ENCODE measurements around the gene MYLK.
"Not testable (repeated sequence)": the region's sequence is repeated elsewhere in the genome, so short reads cannot be mapped to it uniquely, and the experiment has no call there.

Gene MYLK

DNA sequence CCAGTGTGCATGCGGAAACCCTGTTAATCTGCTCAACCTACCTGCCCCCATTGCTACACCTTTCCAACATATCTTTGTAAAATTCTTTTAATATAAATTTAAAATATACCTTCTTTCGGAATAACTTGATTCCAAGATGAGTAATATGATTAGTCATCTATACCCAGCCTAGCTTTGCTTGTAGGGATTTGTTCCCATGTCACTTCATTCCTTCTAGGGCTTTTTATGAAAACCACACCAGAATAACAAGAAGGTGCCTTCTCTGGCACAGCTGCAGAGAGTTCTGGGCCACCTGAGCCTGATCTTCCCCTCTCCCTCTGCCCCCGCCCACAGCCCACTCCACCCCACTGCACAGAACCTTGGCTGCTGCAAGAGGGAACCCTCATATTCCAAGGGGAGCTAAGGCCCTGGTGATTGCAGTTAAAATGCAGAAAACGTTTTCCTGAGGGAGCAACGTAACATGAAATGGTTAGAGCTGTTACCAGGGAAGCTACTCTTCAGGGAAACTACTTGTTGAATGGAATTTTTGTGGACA lies 260.7 kb downstream of the MYLK start:
- no peak for DNase-seq (ENCODE audit: low spot score)

DNA sequence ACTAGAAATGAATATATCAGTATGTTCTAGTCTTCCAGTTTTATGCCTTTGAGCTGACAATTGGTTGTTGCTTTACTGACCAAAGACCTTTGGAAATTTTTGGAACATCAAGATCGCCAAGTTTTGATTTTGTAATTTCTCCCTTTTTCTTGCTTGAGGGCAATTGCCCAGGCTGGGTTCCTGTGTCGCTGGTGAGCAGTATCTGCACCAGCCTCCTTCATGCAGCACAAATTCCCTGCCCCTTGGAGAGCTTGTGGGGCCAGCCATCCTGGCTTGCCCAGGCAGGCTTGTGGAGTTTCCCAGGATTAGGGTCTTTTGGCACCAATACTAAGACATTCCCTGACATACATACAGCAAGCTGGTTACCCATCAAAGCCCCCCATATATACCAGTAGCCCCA lies 261.4 kb downstream of the MYLK start:
- DNase-seq (ENCODE audit: low spot score): no peak

DNA sequence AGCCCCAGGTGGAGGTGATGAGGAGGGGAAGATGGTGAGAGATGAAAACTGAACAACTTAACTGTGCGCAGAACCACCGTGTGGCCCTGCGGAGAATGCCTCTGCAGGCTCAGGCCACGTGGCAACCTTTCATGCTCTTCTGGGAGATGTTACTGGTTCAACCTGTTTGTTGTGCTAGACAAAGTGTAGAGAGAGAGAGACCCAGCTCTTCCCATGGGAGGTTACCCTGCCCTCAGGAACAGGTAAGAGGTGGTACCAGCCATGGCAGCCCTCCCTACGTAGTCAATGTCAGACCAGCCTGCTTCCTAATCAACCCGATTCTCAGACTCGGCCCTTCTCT lies 262.3 kb downstream of the MYLK start:
- no peak for DNase-seq (ENCODE audit: low spot score)

DNA sequence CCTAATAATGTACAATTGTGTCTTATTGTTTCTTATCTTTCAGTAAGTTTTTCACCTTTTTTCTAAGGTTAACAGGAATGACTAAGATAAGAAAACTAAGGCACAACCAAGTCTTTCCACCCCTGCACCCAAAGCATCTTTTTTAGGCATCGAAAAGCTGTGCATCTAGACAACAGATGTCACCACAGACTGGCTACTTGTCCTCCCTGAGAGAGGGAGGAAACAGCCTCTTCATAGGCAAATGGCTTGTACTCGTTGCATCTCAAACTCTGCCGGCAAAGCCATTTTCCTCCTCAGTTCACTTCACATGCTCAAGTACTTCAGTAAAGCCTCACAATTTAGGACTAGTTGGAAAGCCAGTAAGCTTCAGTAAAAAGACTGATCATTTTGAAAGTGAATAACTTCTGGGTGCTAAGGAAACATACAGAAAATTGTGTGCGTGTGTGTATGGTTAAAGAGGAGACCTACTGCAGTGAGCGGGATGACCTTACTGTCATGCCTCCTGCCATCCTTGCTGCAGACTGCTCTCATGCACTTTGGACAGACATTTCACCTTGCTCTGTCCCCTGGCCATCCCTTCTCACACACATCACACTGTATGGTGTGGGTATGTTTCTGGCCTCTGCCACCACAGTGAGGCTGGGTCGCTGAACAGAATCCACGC lies 262.8 kb downstream of the MYLK start:
- no peak for DNase-seq (ENCODE audit: low spot score)

DNA sequence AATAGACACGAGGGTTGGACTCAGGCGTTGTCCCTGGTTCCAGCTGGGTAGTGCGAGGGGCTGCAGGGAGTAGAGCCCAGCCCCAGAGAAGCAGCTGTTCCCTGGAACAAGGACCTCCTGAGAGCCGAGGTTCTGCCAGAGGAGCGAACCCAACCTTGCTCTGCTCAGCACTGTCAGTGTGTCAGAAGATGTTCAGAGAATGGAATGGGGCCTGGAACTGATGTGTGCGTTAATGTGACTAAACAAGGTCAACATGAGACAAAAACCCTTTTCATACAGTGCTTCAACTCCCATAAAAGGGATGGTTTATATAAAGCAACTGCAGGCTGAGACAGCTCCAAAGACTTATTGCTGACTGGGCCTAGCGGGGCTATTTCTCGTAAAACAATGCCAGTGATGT lies 263.8 kb downstream of the MYLK start:
- no peak for DNase-seq (ENCODE audit: low spot score)

DNA sequence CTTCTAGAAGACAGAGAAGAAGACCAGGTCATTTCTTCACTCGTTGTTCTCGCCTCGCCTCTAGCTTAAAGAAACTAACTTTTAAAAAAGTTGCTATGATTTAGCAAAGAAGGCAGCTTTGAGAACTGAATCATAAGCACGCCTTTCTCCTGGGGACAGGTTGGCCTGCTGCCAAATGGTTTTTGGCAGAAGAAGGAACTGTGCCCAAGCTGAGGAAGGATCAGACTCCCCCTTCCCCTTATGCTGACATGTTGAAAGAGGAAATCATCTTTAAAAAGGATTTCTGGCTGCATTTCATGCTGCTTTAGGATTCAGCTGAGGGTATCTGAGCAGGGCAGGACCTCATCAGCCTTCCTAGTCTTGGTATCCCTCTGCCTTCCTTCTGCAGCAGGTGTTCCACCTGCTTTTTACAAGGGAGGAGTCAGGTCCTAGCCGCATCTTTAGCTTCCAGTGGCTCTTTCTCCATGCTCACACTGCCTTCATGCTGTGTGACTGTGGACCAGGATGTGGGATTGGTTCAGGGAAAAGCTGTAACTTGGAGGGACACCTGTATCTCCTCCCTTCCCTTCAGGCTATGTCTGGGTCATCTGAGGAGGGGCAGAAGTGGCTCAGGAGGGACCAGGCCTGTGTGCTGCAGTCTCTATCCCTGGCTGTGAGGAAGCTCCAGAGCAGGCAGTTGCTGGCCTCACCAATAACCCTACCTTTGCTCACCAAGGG lies 265.2 kb downstream of the MYLK start:
- DNase-seq (ENCODE audit: low spot score): no peak

DNA sequence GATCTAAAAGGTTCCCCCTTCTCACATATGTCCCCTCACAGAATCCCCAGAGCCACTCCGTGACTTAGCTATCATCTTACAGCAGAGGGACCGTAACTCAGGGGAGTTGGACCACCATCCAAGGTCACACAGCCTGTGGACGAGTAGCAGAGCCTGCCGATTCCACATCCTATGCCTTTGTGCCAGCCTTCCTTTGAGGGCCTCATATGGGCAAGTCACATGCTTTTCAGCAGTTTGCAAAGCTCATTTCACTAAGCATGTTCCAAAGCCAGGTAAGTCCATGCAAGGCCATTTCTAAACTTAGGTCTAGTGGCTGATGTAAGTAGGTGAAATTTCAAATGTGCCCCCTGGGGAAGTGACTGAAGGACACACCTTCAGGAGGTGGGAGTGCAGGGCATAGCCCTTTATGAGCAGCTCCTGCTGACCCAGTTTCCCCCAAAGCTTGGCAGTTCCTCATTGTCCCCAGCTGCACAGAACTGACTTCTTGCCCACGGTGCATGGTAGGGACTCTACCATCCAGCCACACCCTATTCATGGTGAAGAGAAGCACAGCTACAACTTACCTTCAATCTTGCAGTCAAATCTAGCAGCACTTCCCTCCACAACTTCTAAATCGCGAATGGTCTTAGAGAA lies 265.9 kb downstream of the MYLK start:
- DNase-seq (ENCODE audit: low spot score): no peak

DNA sequence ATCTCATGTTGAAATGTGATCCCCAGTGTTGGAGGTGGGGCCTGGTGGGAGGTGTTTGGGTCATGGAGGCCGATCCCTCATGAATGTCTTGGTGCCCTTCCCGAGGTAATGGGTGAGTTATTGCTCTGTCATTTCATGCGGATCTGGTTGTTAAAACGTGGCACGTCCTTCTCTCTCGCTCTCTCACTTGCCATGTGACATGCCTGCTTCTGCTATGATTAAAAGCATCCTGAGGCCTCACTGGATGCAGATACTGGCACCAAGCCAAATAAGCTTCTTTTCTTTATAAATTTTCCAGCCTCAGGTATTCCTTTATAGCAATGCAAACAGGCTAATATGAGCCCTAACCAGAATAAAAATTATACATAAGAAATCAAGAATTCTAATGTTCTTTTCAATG lies 267.5 kb downstream of the MYLK start:
- no peak for DNase-seq (ENCODE audit: low spot score)

DNA sequence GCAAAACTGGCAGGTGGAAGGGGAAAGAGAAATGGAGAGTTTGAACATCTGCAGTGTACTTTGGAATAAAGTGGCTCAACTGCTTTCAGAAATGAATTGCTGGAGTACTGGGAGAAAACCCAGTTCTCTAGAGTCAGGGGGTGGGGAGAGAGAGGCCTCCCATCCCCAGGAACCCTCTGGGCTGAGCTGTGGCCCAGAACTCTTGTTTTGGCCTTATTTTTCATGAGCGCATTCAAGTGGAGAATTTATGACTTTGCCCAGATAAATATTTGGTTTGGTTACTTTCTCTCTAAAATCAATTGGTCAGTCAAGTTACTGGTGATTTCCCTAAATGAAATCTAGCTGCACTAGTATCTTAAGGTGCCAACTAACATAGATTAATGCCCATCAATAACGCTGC lies 270.6 kb downstream of the MYLK start:
- DNase-seq (ENCODE audit: low spot score): no peak

DNA sequence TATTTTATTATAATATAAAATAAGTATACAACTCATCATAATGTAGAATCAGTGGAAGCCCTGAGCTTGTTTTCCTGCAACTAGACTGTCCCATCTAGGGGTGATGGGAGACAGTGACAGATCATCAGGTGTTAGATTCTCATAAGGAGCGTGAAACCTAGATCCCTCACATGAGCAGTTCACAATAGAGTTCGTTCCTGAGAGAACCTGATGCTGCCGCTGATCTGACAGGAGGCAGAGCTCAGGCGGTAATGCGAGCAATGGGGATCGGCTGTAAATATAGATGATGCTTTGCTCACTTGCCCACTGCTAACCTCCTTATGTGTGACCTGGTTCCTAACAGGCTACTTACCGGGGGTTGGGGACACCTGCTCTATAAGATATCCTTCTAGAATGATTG lies 272.5 kb downstream of the MYLK start:
- not testable (repeated sequence) for DNase-seq (ENCODE audit: low spot score)

DNA sequence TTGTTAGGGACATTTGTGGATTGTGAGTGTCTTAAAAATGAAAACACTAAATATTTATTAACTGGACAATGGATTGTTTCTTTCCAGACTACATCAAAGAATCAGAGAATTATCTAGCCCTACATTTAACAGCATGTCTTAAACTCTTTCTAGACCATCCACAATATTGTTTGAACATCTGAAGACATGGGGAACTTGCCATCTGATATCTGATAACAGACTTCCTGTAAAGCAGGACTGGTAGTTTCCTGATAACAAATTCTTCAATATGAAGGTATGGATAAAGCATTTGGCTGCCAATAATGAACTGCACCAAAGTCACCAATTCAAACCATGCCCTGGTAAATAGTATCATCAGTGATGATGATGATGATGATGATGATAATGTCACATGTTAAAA lies 273.1 kb downstream of the MYLK start:
- no peak for DNase-seq (ENCODE audit: low spot score)

DNA sequence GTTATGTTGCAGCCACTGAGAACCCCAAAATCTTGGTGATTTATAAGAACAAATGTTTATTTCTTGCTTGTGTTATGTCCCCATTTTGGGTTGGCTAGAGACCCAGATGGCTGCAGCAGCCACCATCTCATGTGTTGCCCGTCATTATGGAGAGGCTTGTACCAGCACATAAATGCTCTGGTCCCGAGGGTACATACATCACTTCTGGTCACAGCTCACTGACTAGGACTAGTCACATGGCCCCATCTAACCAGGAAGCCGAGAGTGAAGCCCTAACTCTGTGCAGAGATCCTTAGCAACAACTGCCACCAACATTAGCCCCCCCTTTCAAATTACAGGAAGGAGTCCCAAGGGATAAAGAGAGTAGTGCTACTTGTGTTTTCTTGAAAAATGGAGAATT lies 273.8 kb downstream of the MYLK start:
- no peak for DNase-seq (ENCODE audit: low spot score)

DNA sequence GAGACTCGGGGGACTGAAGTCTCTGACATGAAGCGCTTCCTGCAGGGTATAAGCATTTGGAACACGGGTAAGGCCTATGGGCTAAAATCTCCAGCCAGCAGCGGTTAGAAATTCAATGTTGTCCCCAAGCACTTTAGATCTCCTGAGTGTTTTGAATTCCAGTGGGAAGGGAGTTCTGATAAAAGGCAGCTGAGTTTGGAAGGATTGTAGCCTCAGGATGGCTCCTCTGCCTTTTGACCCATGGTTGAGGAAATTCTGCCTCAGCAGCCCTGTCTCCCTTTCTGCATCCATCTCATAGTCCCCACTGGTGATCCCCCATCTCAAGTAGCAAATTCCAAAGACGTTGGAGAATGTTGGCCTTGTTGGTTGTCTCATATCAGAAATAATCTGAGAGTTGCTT lies 275.1 kb downstream of the MYLK start:
- DNase-seq (ENCODE audit: low spot score): no peak

DNA sequence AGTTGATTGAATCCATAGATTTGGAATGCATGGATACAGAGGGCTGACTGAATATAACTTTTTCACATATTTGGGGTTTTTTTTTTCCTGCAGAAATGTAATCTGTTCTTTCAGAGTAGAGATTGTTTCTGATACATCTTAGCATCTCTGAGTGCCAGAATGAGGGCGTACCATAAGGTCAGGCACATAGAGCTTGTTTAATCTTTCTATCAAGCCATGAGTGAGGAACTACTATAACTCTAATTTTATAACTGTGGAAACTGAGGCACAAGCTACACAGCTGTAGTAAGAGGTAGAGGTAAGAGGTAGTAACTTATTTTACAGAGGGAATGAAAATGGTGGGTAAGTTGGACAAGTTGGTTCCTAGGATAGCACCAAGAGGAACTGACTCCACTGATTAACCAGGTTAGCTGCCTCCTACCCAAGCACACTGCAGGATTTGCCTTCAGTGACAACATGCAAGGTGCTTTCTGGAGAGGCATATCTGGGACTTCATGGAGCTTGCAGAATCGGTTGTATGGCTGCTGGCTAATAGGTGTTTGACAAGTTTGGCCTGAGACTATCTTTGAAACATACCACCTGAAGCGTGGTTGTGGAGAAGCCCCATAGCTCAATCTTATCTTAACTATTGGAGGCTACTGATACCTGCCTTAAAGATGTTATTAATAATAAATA lies 275.7 kb downstream of the MYLK start:
- DNase-seq (ENCODE audit: low spot score): no peak

DNA sequence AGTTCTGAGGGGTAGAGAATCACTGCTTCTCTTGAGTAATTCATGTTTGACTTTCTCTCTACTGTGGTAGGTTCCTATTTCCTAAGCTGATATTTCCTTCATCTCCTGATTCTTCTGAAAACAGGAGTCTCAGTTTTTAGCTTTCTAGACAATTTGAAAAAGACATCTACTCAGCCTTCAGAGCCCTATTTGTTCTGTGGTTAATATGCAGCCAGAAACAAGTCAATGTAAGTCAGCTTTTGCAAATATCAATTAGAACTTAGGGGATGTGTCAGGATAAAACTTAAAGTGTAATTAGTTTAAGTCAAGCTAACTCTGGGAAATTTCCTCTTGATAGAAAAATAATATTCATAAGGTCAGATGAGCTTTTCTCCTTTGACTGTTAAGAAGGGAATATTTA lies 277.6 kb downstream of the MYLK start:
- DNase-seq (ENCODE audit: low spot score): no peak

DNA sequence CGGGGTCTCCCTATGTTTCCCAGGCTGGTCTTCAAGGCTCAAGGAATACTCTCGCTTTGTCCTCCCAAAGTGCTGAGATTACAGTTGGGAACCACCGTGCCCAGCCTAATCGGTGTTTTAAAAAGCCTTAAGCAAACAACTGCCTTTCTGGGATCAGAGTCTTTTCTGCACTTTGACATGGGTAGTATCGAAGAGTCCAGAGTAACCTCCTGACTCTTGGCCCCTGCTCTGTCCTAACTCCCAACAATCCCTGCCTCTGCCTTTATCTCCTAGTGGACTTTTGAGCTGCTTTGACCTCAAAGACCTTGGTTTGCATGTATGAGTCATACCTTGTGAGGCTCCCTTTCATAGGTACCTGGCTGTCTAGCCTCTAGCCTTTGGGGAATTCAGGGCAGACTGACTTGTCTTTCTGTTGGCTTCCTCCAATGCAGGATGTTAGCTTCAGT lies 278.3 kb downstream of the MYLK start:
- DNase-seq (ENCODE audit: low spot score): no peak

DNA sequence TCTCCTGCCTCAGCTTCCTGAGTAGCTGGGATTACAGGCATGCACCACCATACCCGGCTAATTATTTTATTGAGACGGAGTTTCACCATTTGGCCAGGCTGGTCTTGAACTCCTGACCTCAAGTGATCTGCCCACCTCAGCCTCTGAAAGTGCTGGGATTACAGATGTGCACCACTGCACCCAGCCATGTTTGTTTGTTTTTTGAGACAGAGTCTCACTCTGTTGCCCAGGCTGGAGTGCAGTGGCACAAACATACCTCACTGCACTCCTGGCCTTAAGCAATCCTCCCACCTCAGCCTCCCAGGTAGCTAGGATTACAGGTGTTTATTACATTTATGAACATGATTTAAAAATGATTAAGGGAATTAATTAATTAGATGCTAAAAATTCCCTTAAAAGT lies 281.0 kb downstream of the MYLK start:
- not testable (repeated sequence) for DNase-seq (ENCODE audit: low spot score)

DNA sequence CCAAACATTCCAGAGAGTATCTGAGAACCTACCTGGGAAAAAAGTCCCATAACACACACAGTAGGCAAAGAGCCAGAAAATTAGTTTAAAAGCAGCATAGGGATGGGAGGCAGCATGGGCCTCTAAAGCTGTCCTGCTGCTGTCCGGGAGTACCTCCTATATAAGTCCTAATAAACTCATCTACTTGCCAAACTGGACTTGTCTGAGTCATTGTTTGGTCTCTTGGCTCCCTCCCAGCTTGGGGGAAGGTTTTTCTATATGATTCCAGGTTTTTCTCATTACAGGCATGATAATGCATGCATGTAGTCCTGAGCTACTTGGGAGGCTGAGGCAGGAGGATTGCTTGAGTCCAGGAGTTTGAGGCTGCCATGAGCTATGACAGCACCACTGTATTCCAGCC lies 281.8 kb downstream of the MYLK start:
- DNase-seq (ENCODE audit: low spot score): no peak

DNA sequence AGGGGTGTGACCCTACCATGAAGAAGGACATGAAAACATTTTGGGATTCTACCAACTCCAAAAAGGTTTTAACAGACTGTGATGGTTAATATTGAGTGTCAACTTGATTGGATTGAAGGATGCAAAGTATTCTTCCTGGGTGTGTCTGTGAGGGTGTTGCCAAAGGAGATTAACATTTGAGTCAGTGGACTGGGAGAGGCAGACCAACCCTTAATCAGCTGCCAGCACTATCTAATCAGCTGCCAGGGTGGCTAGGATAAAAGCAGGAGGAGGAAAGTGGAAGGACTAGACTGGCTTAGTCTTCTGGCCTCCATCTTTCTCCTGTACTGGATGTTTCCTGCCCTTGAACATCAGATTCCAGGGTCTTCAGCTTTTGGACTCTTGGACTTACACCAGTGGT lies 283.3 kb downstream of the MYLK start:
- DNase-seq (ENCODE audit: low spot score): not testable (repeated sequence)

DNA sequence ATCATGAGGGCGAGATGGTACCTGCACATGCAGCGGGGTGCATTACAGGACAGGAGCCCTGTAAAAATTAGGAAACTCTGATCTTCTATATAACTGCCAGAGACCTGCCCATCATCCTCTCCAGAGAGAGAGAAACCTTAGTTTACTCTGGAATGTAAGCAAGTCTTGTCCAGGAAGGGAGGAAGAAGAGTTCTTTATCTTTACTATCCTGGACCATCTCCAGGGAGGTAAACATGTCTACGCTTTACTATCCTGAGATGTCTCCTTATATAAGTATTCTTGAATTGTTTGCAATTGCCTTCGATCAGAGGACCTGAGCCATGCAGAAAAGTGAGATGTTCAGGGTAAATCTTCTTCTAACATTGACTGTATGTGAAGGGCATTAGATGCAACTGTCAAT lies 286.6 kb downstream of the MYLK start:
- DNase-seq (ENCODE audit: low spot score): no peak

DNA sequence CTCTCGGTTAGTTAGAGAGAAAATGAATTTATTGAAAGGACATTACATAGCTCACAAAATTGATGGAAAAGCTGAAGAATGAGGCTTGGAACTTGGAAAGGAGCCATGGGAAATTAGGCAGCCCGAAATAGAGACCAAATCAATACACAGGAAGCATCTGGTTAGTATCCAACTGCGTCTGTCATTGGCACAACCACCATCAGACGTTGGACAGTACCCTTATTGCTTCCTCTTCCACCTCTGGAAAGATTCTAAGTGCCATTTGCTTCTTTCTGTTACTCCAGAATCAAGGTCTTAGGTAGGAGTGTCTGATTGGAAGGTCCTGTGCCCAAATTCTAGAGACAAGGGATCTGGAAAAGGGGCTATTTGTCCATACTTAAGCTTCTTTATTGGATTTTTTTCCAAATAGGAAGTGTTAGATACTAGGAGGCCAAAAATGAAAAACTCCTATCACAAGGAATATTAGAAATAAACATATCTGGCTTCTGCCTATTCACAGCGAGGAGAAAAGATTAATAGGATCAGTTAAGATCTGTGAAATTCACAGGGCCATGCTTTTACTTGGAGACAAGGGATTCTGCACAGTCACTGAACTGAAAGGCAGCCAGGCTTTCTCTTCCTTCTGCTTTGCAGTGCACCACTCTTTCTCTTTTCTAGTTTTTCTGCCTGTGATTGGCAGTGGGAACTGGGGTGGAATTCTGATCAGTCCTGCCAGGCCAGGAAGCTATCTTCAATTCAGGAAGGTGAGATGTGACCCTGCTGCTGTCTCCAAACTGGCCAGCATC lies 288.5 kb downstream of the MYLK start:
- no peak for DNase-seq (ENCODE audit: low spot score)

DNA sequence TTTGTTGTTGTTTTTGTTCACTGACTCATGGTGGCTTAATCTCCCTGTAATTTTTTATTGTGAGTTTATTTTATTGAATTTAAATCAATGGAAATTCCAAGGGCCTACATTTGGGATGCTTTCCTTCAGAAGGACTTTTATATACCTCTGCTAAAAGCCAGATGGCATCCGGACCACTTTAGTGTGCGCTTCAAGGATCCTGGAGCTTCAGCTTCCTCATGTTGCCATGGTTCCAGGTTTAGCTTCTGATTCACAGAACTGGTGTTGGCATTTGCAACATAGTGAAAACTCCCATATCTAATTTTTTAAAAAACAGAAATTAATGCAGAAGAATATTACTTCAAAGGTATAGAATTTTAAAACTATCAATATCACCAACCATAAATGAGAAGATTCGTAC lies 290.8 kb downstream of the MYLK start:
- DNase-seq (ENCODE audit: low spot score): no peak

Data from hepatic stellate cell (primary cell).